Measurements from ENCODE around the gene CXCL13.

- no peak for TF ChIP-seq CTCF (IDR thresholded peaks at IDR 0.05)
- no peak for TF ChIP-seq POLR2A (IDR thresholded peaks at IDR 0.05)
These were observed 46.2 kb downstream of the CXCL13 start for GRCh38 chr4:77651820-77652219.
